Left hindlimb (tissue), 1 donor: ENCODE data around the gene C3orf33.
"Not testable (repeated sequence)": the region's sequence is repeated elsewhere in the genome, so short reads cannot be mapped to it uniquely, and the experiment has no call there.

Experiments used
- DNase-seq: peaks from one replicate; pipeline ENCODE4 v3.0.0-alpha.2; 2018

C3orf33 gene, protein sequence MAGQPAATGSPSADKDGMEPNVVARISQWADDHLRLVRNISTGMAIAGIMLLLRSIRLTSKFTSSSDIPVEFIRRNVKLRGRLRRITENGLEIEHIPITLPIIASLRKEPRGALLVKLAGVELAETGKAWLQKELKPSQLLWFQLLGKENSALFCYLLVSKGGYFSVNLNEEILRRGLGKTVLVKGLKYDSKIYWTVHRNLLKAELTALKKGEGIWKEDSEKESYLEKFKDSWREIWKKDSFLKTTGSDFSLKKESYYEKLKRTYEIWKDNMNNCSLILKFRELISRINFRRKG

DNA sequence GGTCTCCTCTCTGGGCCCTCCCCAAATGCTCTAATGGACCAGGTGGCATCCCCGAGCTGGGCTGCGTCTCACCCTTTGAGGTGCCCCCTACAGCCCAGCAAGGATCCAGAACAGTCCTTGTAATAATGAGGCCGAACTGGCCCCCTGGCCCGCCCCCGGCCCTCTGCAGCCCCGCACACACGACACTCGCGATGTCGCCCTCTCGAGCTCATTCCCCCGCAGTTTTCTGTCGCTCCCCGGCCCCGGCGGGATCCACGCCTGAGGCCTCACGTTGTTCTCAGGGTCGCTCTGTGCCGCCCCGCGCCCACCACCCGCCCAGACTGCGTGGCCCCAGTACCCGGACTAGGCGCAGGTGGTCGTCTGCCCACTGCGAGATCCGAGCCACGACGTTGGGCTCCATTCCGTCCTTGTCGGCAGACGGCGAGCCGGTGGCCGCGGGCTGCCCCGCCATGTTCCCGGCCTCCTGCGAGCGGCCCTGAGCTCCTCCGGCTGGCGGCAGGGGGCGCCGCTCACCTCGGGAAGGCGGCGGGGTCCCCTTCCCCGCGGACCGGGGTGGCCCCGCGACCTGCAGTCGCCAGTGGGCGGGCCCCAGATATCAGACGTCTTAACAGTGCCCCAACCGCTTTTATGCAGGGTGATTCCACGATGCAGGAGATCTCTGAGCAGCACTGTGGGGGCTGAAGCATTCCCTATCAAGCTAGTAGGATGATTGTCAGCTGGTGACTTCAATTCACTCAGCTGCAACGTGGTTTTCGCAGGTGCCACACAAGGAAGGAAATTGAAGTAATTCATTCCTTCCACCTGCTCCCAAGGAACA, at the start of gene C3orf33:
C3orf33 (minus strand) TSS at position 477 of the 817 bp plus-strand sequence; CDS start at position 451, 26 bp downstream.
- peak; percentile 74 for DNase-seq

DNA sequence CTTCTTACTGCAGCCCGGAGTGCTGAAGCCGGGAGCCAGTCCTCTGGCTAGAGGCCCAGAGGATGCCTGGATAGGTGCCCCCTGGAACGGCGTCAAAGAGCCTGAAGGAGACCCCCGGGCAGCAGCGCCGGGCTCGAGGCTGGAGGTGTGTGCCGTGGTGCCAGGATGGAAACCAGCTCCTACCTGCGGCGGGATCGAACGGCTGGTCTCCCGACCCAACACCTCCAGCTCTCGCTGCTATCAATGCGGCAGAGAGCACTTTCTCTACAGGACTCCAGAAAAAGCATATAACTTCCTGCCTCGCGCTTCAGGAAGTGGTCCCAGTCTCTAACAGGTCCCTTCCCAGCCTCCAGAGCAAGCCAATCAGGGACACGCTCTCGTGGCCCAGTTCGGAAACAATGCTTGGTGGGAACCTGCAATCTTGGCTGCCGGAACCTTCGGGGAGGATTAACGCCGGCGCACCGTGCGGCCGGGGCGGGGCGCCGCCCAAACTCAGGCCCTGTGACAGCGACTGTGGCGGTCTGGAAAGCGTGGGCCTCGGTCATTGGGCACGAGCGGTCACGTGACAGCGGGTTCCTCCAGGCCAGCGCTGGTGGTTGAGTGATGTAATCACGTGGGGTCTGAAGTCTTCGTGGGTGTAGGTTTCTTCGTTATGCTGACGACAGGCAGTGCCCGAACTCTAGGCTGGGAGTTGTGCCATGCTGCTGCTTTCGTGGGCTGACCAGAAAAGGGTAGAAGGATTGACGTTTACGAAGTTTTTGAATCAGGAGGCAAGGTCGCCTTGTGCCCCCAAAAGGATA, 48.3 kb upstream of the C3orf33 start, which contains the start of gene SLC33A1:
SLC33A1 (minus strand) TSS at position 287 of the 800 bp plus-strand sequence. CDS start 430 bp downstream, outside the sequence.
- DNase-seq, result peak; percentile 100

DNA sequence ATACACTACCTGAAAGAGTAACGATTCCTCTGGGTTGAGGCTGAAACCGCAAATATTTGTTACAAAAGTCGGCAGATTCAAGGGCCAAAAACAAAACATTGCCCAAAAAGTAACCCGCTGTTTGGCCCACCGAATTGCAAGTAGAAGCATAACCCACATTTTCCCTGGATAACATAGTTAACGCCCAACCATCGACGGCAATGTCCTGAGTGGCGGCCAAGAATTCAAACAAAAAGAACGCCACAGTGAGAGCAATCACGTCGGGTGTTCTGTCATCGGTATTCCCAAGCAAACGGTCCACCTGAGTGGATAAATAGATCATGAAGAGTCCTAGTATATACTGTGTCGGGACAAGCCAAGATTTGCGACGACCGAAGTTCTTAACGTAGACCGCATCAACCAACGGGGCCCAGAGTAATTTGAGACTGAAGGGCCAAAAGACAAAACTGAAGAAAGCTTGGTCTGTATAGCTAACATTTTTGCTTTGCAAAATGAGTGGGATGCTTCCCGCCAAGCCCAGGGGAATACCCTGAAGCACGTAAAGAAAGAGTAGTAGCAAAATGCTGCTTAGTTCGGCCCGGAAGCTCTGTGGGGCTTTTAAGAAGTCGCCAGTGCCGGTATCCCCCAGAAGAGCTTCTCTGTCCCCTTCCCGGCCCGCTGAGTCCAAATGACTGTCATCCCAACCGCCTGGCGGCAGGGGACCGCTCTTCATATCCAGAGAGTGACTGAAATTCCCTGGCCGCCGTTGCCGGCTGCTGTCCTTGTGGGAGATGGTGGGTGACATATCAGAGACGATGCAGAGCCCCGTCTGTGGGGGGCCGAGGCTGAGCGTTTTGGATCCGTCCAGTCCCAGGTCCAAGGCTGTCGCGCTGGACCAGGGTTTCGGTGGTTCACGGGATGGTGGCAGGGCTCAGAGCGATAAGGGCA, 47.4 kb upstream of the C3orf33 start:
- DNase-seq, result no peak

DNA sequence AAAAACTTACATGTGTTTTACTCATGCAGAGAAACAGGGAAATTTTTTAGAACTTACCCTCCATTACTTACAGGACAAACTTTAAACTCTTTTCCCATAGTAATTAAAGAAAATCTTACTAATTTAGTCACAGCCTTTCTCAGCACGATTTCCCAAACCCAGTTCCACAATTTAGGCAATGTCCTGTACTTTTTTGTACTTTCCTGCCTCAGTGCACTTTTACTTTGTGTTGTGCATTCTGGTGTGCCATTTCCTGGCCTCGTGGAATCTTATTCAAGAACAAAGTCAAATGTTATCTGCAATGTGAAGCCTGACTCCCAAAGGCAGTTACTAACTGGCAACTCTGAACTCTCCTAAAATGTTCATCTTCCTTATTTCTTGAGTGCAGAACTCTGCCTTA, 46.3 kb upstream of the C3orf33 start:
- DNase-seq, result no peak

DNA sequence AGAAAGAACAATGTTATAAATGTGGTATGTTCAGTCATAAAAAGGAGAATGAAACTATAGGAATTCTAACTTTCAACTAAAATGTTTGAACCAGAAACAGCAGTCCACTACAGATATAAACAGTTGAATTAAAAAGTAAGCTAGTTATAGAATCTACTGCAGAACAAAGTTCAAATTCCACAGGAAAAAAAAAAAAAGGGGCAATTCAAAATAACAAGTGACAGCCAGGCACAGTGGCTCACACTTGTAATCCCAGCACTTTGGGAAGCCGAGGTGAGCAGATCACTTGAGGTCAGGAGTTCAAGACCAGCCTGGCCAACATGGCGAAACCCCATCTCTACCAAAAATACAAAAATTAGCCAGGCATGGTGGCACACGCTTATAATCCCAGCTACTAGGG, 43.3 kb upstream of the C3orf33 start:
- not testable (repeated sequence) for DNase-seq

DNA sequence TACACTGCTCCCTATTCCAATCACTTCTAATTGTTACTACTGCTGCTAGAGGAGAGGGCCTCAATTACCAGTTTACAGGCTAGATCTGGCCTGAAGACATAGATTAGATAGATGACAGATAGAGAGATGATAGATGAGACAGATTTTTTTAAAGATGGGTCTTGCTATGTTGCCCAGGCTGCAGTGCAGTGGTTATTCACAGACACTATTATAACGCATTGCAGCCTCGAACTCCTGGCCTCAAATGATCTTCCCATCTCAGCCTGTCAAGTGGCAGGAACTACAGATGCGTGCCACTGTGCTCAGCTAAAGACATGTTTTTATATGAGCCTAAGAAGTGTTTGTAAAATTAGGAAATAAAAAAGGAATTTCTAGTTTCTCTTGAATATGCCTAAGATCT, 41.9 kb upstream of the C3orf33 start:
- DNase-seq, result no peak

DNA sequence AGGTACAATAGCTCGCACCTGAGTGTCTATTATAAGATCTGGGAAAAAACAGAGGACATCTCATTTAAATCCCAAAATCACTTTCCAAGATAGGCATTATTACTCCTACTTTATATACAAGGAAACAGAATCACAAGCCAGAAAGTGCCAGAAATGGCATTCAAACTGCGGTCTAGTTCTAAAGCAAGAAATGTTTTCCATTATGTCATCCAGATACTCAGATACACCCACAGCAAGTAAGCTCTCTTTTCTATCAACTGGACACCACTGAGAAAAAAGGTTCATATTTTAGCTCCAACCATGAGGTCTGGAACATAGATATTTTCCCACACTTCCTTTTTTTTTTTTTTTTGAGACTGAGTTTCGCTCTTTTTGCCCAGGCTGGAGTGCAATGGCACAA, 40.0 kb upstream of the C3orf33 start:
- DNase-seq, result no peak

DNA sequence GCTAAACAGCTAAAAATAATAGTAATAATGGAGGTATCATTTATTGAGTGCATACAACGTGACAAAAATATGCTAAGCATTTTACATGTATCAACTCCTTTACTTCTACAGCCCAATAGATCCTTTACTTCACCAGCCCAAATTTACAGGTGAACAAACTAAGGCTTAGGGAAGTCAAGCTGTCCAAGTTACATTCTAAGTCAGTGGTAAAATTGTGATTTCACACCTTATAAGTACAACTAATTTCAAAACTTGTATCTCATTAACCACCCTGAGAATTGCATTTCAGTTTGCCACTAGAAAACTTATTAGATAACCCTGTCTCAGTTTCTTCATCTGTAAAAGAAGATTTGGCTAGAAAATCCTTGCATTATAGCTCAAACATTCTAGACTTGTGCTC, 37.5 kb upstream of the C3orf33 start:
- no peak for DNase-seq

DNA sequence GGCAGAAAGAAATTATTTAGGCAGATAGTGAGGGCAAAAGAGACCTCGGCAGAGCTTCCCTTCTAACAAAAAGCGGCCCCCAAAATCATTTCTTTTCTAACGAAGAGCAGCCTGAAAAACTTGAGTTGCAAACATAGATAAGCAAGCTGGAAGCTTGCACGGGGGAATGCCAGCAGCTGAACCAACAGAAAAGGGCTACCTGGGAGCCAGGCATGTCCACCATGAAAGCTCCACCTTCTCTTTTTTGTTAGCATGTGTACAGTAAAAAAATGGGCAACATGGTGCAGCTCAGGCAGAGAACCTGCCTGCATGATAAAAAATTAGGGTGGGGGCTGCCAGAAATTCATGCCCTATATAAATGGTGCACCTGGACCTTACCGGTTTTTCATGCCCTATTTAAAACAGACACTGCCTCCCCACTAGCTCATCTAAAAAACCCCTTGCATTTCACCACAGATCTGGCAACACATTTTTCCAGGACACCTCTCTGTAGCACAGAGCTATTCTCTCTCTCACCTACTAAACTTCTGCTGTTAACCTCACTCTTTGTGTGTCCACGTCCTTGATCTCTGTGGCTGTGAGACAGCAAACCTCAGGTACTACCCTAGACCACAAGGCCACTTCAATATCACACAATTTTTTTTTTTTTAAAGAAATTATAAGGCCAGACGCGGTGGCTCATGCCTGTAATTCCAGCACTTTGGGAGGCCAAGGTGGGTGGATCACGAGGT, 29.4 kb upstream of the C3orf33 start:
- no peak for DNase-seq

DNA sequence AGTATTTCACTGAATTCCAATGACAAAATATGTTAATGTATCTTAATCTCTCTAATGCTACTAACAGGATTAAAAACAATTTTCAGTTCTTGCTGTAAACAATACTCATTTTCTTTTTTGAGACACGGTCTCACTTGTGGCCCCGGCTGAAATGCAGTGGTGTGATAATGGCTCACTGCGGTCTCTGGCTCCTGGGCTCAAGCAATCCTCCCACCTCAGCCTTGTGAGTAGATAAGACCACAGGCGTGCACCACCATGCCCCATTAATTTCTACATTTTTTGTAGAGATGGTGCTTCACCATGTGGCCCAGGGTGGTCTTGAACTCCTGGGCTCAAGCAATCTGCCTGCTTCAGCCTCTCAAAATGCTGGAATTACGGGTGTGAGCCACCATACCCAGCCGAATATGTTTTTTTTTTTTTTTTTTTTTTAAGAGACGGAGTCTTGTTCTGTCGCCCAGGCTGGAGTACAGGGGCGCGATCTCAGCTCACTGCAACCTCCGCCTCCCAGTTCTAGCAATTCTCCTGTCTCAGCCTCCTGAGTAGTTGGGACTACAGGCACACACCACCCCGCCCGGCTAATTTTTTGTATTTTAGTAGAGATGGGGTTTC, 22.5 kb upstream of the C3orf33 start:
- not testable (repeated sequence) for DNase-seq

DNA sequence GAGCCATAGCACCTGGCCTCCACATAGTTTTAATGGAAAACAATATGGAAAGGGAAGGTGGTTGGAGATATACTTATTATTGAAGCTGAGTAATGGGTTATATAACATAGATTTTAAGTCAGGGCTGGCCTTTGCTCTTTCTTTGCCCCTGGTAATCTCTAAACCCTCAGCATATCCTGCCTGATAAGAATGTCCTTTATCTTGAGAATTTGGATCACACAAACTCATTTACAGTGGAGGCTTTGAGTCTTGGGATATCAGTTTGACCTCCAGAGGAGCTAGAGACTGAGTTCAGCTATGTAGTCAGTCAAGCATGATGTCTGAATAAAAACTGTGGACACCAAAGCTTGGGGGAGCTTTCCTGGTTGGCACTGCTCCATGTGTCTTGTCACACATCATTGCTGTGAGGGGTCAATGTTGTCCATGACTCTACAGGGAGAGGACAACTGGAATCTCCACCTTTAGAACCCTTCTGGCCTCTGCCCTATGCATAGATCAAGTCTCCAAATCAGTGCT, 9.0 kb upstream of the C3orf33 start:
- no peak for DNase-seq

DNA sequence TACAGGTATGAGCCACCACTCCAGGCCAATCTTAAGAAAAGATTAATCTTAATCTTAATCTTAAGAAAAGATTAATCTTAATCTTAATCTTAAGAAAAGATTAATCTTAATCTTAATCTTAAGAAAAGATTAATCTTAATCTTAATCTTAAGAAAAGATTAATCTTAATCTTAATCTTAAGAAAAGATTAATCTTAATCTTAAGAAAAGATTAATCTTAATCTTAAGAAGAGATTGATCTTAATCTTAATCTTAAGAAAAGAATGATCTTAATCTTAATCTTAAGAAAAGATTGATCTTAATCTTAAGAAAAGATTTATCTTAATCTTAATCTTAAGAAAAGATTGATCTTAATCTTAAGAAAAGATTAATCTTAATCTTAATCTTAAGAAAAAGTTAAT, 7.1 kb upstream of the C3orf33 start:
- DNase-seq, result not testable (repeated sequence)

DNA sequence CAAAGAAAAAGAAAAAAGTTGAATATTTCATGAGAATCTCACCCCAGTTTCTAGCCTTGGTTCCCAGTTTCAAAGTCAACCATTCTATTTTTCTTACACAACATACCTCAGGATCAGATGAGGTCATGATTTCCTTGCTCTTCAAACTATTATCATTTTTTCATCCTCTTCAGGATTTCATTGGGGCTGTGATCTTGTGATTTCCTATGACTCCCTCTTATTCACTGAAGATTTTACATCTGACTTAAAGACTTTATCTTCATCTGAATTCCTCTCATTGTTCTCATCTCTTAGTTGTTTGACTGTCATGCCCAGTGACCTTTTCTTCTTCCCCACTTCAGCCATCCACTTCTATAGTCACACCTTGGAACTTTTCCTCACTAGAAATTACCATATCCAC, 3.1 kb upstream of the C3orf33 start:
- no peak for DNase-seq

DNA sequence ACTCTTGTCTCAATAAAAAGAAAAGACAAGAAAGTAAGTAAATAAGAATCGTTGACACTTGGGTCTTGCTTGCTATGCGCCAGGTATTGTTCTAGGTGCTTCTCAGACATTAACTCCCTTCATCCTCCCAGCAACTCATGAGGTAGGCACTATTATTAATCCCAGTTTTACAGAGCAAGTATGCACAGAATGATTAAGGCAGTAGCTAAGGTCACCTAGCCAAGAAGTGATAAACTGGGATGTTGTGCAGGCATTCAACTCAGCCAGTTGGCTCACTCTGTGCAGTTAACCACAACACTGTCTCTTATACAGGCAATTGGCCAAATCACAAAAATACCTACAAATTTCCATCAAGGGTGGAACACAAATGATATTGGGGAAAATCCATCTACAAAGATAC, 1.7 kb upstream of the C3orf33 start:
- DNase-seq, result no peak

DNA sequence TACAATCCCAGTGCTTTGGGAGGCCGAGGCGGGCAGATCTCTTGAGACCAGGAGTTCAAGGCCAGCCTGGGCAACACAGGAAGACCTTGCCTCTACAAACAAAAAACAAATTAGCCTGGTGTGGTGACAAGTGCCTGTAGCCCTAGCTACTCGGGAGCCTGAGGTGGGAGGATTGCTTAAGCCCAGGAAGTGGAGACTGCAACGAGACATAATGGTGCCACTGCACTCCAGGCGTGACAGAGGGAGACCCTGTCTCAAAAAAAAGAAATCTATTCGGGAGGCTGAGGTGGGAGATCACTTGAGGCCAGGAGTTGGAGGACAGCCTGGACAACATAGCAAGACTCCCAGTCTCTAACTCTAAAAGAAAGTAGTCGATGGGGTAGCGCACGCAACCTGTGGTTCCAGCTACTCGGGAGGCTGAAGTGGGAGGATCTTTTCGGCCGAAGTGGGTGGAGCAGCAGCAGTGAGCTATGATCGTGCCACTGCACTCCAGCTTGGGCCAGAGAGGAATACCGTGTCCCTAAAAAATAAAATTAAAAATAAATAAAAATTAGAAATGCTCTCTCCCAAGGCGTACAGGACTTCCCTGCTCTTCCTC, 775 bp downstream of the C3orf33 start:
- no peak for DNase-seq

DNA sequence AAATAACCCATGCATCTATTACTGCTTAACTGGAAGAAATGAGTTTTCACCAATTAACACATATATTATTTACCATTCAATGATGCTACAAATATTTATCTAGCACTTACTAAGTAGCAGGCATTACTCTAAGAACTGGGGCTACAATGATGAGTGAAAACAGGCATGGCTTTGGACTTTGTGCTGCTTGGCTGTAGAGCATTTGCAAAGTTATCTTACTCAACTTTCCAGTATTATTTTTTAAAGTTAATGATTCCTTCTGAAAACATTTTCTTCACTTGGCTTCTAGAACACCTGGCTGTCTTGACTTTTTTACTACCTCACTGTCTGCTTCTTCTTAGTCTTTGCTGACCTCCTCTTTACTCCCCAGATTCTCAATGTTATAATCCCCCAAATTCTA, 1.8 kb downstream of the C3orf33 start:
- DNase-seq, result no peak

DNA sequence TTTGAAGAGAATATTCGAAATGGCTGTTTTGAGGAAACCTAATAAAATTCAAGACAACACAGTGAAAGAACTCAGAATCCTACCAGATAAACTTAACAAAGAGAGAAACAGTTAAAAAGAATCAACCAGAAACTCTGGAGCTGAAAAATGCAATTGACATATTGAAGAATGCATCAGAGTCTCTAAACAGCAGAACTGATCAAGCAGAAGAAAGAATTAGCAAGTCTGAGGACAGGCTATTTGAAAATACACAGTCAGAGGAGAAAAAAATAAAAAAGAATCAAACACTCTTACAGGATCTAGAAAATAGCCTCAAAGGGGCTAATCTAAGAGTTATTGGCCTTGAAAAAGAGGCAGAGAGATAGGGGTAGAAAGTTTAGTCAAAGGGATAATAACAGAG, 13.5 kb downstream of the C3orf33 start:
- DNase-seq, result no peak

DNA sequence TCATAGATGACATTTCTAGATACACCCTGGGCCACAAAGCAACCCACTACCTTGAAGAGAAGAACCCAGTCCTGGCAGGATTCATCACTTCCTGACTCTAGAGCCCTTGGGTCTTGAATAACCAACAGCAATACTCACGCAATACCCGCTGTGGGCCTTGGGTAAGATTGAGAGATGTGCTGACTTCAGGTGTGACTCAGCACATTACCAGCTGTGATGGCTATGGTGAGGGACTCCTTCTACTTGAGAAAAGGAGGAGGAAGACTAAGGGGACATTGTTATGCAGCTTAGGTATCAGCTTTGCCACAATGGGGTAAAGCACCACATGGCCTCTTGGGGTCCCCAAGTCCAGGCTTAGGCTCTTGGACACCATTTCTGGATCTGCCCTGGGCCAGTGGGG, 14.9 kb downstream of the C3orf33 start:
- no peak for DNase-seq

DNA sequence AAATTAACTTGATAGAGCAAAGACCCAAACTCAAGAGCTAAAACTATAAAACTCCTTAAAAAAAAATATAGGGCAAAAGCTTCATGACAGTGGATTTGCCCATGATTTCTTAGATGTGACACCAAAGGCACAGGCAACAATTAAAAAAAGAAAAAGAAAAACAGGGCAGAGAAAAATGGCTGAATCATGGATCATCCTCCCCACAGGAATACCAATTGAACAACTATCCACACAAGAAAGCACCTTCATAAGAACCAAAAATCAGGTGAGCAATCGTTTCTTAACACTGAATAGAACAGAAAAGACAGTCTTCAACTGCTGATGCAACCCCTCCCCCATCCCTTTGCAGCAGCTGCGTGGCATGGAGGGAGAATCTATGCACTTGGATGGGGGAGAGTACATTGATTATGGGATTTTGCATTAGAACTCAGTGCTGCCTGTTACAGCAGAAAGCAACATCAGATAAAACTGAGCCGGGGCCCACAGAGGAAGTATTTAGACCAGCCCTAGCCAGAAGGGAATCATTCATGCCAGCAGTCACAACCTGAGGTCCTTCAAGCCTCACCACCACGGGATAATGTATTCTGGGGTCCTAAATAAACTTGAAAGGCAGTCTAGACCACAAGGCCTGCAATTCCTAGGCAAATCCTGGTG, 15.7 kb downstream of the C3orf33 start:
- DNase-seq, result no peak
